HEK293 (cell line): Measurements from ENCODE around the gene ZNF221.

ENCODE experiments used
- BCL11A ChIP-seq: fragments of 450-650 bp; formaldehyde crosslinking; IDR thresholded peaks from 2 replicates; pipeline ENCODE4 v1.5.1; 2016; ENCODE audit warnings: low read depth, missing biosample characterization, missing genetic modification characterization
- GFI1B ChIP-seq: fragments of 450-650 bp; formaldehyde crosslinking; IDR thresholded peaks from 2 replicates; pipeline ENCODE4 v1.5.1; 2016; ENCODE audit warnings: missing biosample characterization, missing genetic modification characterization
- GLIS2 ChIP-seq: fragments of 450-650 bp; formaldehyde crosslinking; IDR thresholded peaks from 2 replicates; pipeline ENCODE4 v1.5.1; 2016; ENCODE audit warnings: missing biosample characterization, missing genetic modification characterization
- KLF16 ChIP-seq: fragments of 450-650 bp; formaldehyde crosslinking; IDR thresholded peaks from 2 replicates; pipeline ENCODE4 v1.5.1; 2017; ENCODE audit warnings: missing biosample characterization, missing genetic modification characterization
- KLF7 ChIP-seq: fragments of 450-650 bp; formaldehyde crosslinking; IDR thresholded peaks from 2 replicates; pipeline ENCODE4 v1.5.1; 2016; ENCODE audit warnings: missing biosample characterization, missing genetic modification characterization, borderline replicate concordance
- KLF9 ChIP-seq: fragments of 450-650 bp; formaldehyde crosslinking; IDR thresholded peaks from 2 replicates; pipeline ENCODE4 v1.5.1; 2016; ENCODE audit warnings: missing biosample characterization, missing genetic modification characterization, low read depth
- OVOL3 ChIP-seq: fragments of 450-650 bp; formaldehyde crosslinking; IDR thresholded peaks from 2 replicates; pipeline ENCODE4 v1.5.1; 2016; ENCODE audit warnings: missing biosample characterization, missing genetic modification characterization
- SCRT1 ChIP-seq: fragments of 450-650 bp; formaldehyde crosslinking; IDR thresholded peaks from 2 replicates; pipeline ENCODE4 v1.5.1; 2016; ENCODE audit warnings: missing biosample characterization, missing genetic modification characterization, borderline replicate concordance
- SP2 ChIP-seq: fragments of 450-650 bp; formaldehyde crosslinking; IDR thresholded peaks from 2 replicates; pipeline ENCODE4 v1.5.1; 2016; ENCODE audit warnings: missing biosample characterization, missing genetic modification characterization
- ZFHX2 ChIP-seq: fragments of 450-650 bp; formaldehyde crosslinking; conservative IDR thresholded peaks from 2 replicates; pipeline ENCODE4 v1.5.1; 2016; ENCODE audit warnings: missing biosample characterization, missing genetic modification characterization
- ZFP37 ChIP-seq: fragments of 450-650 bp; formaldehyde crosslinking; IDR thresholded peaks from 2 replicates; pipeline ENCODE4 v1.5.1; 2016; ENCODE audit warnings: missing biosample characterization, missing genetic modification characterization
- ZNF2 ChIP-seq: fragments of 450-650 bp; formaldehyde crosslinking; IDR thresholded peaks from 2 replicates; pipeline ENCODE4 v1.5.1; 2016; ENCODE audit warnings: missing biosample characterization, missing genetic modification characterization
- ZNF350 ChIP-seq: fragments of 450-650 bp; formaldehyde crosslinking; IDR thresholded peaks from 2 replicates; pipeline ENCODE4 v1.5.0; 2017; ENCODE audit warnings: missing biosample characterization, mild to moderate bottlenecking, missing genetic modification characterization
- ZNF366 ChIP-seq: fragments of 450-650 bp; formaldehyde crosslinking; conservative IDR thresholded peaks from 2 replicates; pipeline ENCODE4 v1.5.1; 2016; ENCODE audit warnings: missing biosample characterization, missing genetic modification characterization
- ZNF404 ChIP-seq: fragments of 450-650 bp; formaldehyde crosslinking; IDR thresholded peaks from 2 replicates; pipeline ENCODE4 v1.5.1; 2017; ENCODE audit warnings: missing biosample characterization, missing genetic modification characterization
- ZNF549 ChIP-seq: fragments of 450-650 bp; IDR thresholded peaks from 2 replicates; pipeline ENCODE4 v1.5.1; 2018; ENCODE audit warnings: missing biosample characterization, missing genetic modification characterization, mild to moderate bottlenecking, inconsistent platforms, moderate library complexity
- ZNF555 ChIP-seq: fragments of 450-650 bp; formaldehyde crosslinking; conservative IDR thresholded peaks from 2 replicates; pipeline ENCODE4 v1.5.1; 2017; ENCODE audit warnings: missing biosample characterization, mild to moderate bottlenecking, missing genetic modification characterization, inconsistent platforms
- ZNF621 ChIP-seq: fragments of 450-650 bp; formaldehyde crosslinking; IDR thresholded peaks from 2 replicates; pipeline ENCODE4 v1.5.1; 2017; ENCODE audit warnings: missing biosample characterization, missing genetic modification characterization
- ZNF664 ChIP-seq: fragments of 450-650 bp; formaldehyde crosslinking; IDR thresholded peaks from 2 replicates; pipeline ENCODE4 v1.5.1; 2016; ENCODE audit warnings: missing biosample characterization, missing genetic modification characterization
- ZNF670 ChIP-seq: fragments of 450-650 bp; formaldehyde crosslinking; IDR thresholded peaks from 2 replicates; pipeline ENCODE4 v1.5.1; 2016; ENCODE audit warnings: missing biosample characterization, missing genetic modification characterization, low read depth
- ZXDB ChIP-seq: fragments of 450-650 bp; formaldehyde crosslinking; IDR thresholded peaks from 2 replicates; pipeline ENCODE4 v1.5.1; 2016; ENCODE audit warnings: missing biosample characterization, missing genetic modification characterization
- TF ChIP-seq, protein P1 (sequence below): fragments of 450-650 bp; formaldehyde crosslinking; IDR thresholded peaks from 2 replicates; pipeline ENCODE4 v1.5.1; 2016; ENCODE audit warnings: missing biosample characterization, missing genetic modification characterization
- TF ChIP-seq, protein P2 (sequence below): fragments of 450-650 bp; IDR thresholded peaks from 2 replicates; pipeline ENCODE4 v1.5.1; 2018; ENCODE audit warnings: missing biosample characterization, missing genetic modification characterization
- TF ChIP-seq, protein P3 (sequence below): fragments of 450-650 bp; formaldehyde crosslinking; IDR thresholded peaks from 2 replicates; pipeline ENCODE4 v1.5.1; 2016; ENCODE audit warnings: missing biosample characterization, missing genetic modification characterization
- TF ChIP-seq, protein P4 (sequence below): fragments of 450-650 bp; formaldehyde crosslinking; IDR thresholded peaks from 2 replicates; pipeline ENCODE4 v1.5.1; 2016; ENCODE audit warnings: missing biosample characterization, missing genetic modification characterization, low read depth
- TF ChIP-seq, protein P5 (sequence below): fragments of 450-650 bp; formaldehyde crosslinking; IDR thresholded peaks from 2 replicates; pipeline ENCODE4 v1.5.1; 2017; ENCODE audit warnings: missing biosample characterization, missing genetic modification characterization
- TF ChIP-seq, protein P6 (sequence below): fragments of 450-650 bp; formaldehyde crosslinking; IDR thresholded peaks from 2 replicates; pipeline ENCODE4 v1.5.1; 2017; ENCODE audit warnings: missing biosample characterization, missing genetic modification characterization
- TF ChIP-seq, protein P7 (sequence below): fragments of 450-650 bp; formaldehyde crosslinking; IDR thresholded peaks from 2 replicates; pipeline ENCODE4 v1.5.1; 2016; ENCODE audit warnings: missing biosample characterization, missing genetic modification characterization

Gene ZNF221

DNA sequence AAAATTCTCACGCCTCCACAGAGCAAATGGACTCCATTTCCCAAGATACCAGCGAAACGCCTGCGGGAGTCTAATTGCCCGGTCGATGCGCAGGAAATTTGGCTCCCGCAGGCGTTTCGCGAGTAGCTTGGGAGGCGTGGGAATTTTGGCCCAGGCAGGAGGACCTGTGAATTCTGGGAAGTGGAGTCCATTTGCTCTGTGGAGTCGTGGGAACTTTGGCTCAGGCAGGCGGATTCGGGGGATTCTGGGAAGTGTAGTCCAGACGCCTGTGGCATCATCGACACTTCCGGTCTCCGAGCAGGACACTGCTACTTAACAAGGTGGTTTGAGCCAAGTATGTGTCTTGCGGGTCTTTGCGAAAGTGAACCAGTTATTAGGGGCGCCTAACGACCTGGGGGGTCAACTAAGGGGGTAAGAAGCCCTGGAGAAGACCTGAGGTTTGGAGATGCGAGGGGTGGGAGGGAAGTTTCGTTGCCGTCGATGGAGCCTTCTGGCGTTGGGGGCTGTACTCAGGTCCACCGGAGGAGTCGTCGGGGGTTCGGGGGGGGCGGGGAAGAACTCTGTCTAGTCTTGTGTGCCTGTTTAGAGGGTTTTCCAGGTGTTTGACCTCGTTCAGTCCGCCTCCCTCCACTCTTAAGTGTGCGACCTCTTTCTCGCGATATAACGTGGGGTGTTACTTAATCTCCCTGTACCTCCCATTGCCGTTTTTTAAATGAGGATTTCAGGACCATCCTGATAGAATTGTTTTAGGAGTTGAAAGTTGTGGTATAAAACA is 33.1 kb downstream of the ZNF221 start, which contains the start of gene ZNF155 (continued):
- TF ChIP-seq ZXDB, result peak; percentile 87
- TF ChIP-seq, protein P1, sequence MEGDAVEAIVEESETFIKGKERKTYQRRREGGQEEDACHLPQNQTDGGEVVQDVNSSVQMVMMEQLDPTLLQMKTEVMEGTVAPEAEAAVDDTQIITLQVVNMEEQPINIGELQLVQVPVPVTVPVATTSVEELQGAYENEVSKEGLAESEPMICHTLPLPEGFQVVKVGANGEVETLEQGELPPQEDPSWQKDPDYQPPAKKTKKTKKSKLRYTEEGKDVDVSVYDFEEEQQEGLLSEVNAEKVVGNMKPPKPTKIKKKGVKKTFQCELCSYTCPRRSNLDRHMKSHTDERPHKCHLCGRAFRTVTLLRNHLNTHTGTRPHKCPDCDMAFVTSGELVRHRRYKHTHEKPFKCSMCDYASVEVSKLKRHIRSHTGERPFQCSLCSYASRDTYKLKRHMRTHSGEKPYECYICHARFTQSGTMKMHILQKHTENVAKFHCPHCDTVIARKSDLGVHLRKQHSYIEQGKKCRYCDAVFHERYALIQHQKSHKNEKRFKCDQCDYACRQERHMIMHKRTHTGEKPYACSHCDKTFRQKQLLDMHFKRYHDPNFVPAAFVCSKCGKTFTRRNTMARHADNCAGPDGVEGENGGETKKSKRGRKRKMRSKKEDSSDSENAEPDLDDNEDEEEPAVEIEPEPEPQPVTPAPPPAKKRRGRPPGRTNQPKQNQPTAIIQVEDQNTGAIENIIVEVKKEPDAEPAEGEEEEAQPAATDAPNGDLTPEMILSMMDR (tag by site-specific recombination), result no peak
- TF ChIP-seq KLF7 (tag by site-specific recombination), result no peak
- TF ChIP-seq KLF9 (tag by site-specific recombination), result no peak; the same call in 1 of the 2 replicates
- TF ChIP-seq ZFP37 (tag by site-specific recombination), result peak; percentile 49; the same call in 1 of the 2 replicates
- no peak; the same call in 1 of the 2 replicates for TF ChIP-seq GFI1B (tag by site-specific recombination)
- no peak for TF ChIP-seq ZNF621 (tag by site-specific recombination)
- TF ChIP-seq ZNF549 (tag by site-specific recombination), result no peak
- TF ChIP-seq ZNF555 (tag by site-specific recombination), result no peak
- TF ChIP-seq, protein P2, sequence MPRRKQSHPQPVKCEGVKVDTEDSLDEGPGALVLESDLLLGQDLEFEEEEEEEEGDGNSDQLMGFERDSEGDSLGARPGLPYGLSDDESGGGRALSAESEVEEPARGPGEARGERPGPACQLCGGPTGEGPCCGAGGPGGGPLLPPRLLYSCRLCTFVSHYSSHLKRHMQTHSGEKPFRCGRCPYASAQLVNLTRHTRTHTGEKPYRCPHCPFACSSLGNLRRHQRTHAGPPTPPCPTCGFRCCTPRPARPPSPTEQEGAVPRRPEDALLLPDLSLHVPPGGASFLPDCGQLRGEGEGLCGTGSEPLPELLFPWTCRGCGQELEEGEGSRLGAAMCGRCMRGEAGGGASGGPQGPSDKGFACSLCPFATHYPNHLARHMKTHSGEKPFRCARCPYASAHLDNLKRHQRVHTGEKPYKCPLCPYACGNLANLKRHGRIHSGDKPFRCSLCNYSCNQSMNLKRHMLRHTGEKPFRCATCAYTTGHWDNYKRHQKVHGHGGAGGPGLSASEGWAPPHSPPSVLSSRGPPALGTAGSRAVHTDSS (tag by site-specific recombination), result peak; percentile 37; the same call in 1 of the 2 replicates
- TF ChIP-seq, protein P3, sequence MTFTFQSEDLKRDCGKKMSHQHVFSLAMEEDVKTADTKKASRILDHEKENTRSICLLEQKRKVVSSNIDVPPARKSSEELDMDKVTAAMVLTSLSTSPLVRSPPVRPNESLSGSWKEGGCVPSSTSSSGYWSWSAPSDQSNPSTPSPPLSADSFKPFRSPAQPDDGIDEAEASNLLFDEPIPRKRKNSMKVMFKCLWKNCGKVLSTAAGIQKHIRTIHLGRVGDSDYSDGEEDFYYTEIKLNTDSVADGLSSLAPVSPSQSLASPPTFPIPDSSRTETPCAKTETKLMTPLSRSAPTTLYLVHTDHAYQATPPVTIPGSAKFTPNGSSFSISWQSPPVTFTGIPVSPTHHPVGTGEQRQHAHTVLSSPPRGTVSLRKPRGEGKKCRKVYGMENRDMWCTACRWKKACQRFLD (tag by site-specific recombination), result no peak
- no peak for TF ChIP-seq ZNF404
- TF ChIP-seq SP2 (tag by site-specific recombination), result peak; percentile 61
- TF ChIP-seq ZNF350, result no peak
- TF ChIP-seq, protein P4, sequence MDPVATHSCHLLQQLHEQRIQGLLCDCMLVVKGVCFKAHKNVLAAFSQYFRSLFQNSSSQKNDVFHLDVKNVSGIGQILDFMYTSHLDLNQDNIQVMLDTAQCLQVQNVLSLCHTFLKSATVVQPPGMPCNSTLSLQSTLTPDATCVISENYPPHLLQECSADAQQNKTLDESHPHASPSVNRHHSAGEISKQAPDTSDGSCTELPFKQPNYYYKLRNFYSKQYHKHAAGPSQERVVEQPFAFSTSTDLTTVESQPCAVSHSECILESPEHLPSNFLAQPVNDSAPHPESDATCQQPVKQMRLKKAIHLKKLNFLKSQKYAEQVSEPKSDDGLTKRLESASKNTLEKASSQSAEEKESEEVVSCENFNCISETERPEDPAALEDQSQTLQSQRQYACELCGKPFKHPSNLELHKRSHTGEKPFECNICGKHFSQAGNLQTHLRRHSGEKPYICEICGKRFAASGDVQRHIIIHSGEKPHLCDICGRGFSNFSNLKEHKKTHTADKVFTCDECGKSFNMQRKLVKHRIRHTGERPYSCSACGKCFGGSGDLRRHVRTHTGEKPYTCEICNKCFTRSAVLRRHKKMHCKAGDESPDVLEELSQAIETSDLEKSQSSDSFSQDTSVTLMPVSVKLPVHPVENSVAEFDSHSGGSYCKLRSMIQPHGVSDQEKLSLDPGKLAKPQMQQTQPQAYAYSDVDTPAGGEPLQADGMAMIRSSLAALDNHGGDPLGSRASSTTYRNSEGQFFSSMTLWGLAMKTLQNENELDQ (tag by site-specific recombination), result no peak
- TF ChIP-seq OVOL3 (tag by site-specific recombination), result no peak
- TF ChIP-seq, protein P5, sequence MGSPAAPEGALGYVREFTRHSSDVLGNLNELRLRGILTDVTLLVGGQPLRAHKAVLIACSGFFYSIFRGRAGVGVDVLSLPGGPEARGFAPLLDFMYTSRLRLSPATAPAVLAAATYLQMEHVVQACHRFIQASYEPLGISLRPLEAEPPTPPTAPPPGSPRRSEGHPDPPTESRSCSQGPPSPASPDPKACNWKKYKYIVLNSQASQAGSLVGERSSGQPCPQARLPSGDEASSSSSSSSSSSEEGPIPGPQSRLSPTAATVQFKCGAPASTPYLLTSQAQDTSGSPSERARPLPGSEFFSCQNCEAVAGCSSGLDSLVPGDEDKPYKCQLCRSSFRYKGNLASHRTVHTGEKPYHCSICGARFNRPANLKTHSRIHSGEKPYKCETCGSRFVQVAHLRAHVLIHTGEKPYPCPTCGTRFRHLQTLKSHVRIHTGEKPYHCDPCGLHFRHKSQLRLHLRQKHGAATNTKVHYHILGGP (tag by site-specific recombination), result no peak
- no peak for TF ChIP-seq ZNF366 (tag by site-specific recombination)
- peak; percentile 93 for TF ChIP-seq SCRT1 (tag by site-specific recombination)
- no peak; the same call in none of the 2 replicates for TF ChIP-seq KLF16 (tag by site-specific recombination)
- 0 out of 2 replicates have a peak, but pooled peaks have one; percentile 52 for TF ChIP-seq BCL11A (tag by site-specific recombination)
- TF ChIP-seq GLIS2 (tag by site-specific recombination), result peak; percentile 66
- TF ChIP-seq, protein P6, sequence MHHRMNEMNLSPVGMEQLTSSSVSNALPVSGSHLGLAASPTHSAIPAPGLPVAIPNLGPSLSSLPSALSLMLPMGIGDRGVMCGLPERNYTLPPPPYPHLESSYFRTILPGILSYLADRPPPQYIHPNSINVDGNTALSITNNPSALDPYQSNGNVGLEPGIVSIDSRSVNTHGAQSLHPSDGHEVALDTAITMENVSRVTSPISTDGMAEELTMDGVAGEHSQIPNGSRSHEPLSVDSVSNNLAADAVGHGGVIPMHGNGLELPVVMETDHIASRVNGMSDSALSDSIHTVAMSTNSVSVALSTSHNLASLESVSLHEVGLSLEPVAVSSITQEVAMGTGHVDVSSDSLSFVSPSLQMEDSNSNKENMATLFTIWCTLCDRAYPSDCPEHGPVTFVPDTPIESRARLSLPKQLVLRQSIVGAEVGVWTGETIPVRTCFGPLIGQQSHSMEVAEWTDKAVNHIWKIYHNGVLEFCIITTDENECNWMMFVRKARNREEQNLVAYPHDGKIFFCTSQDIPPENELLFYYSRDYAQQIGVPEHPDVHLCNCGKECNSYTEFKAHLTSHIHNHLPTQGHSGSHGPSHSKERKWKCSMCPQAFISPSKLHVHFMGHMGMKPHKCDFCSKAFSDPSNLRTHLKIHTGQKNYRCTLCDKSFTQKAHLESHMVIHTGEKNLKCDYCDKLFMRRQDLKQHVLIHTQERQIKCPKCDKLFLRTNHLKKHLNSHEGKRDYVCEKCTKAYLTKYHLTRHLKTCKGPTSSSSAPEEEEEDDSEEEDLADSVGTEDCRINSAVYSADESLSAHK, result no peak
- peak; percentile 85 for TF ChIP-seq ZNF2
- TF ChIP-seq ZFHX2 (tag by site-specific recombination), result peak; percentile 85
- TF ChIP-seq, protein P7, sequence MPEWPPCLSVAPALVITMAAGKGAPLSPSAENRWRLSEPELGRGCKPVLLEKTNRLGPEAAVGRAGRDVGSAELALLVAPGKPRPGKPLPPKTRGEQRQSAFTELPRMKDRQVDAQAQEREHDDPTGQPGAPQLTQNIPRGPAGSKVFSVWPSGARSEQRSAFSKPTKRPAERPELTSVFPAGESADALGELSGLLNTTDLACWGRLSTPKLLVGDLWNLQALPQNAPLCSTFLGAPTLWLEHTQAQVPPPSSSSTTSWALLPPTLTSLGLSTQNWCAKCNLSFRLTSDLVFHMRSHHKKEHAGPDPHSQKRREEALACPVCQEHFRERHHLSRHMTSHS (tag by site-specific recombination), result no peak
- TF ChIP-seq ZNF664 (tag by site-specific recombination), result 0 out of 2 replicates have a peak, but pooled peaks have one; percentile 6
- TF ChIP-seq ZNF670 (tag by site-specific recombination), result no peak
